ENCODE results near the gene NPIPB2. TPM values are rescaled to one million over a fixed set of nuclear protein-coding genes. Genes with fewer than 3 reads are reported as not detected.

NPIPB2 gene
- total RNA-seq, 4 donors from 2014 or later: 4.7 to 48.8 (median 16.7) TPM

GRCh38 chr16:11896486-11897176 is 45.2 kb downstream of the NPIPB2 start:
- no peak overlapping the region for H3K27ac ChIP-seq
- TF ChIP-seq CTCF (IDR thresholded peaks at IDR 0.05) (no peak), POLR2A (IDR thresholded peaks at IDR 0.05) (no peak)
- no peaks in the 10 kb centered on the region for H3K27me3 ChIP-seq
- no peak for DNase-seq
- H3K4me3 ChIP-seq: no peak overlapping the region
- peaks cover 0 to 47% (median 0%) of the 10 kb centered on the region in 3 donors for H3K36me3 ChIP-seq
- no peaks in the 10 kb centered on the region for H3K9me3 ChIP-seq
- H3K4me1 ChIP-seq: no peaks in the 10 kb centered on the region

GRCh38 chr16:11893571-11893970 is 48.3 kb downstream of the NPIPB2 start:
- peaks cover 0 to 71% (median 0%) of the 10 kb centered on the region in 3 donors for H3K36me3 ChIP-seq
- TF ChIP-seq CTCF (IDR thresholded peaks at IDR 0.05) (no peak), POLR2A (IDR thresholded peaks at IDR 0.05) (no peak)
- H3K4me3 ChIP-seq: no peak overlapping the region

DNA sequence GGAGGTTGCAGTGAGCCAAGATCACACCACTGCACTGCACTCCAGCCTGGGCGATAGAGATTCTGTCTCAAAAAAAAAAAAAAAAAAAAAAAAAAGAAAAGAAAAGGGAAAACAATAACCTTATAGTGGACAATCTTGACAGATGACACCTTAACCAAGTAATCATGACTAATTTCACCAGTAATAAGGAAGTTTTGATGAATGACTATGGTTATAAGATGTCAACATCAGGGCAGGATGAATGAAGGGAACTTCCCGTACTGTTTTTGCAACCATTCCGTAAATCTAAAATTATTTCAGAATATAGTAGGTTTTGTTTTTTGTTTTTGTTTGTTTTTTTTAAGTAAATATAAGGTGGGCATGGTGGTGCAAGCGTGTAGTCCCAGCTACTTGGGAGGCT is 49.1 kb downstream of the NPIPB2 start:
- H3K4me3 ChIP-seq: no peak overlapping the region
- H3K4me1 ChIP-seq: no peaks in the 10 kb centered on the region
- no peak overlapping the region for H3K27ac ChIP-seq
- H3K36me3 ChIP-seq: peaks cover 0 to 79% (median 0%) of the 10 kb centered on the region in 3 donors
- DNase-seq: no peak
- TF ChIP-seq POLR2A (IDR thresholded peaks at IDR 0.05) (no peak), CTCF (IDR thresholded peaks at IDR 0.05) (no peak)
- no peaks in the 10 kb centered on the region for H3K27me3 ChIP-seq
- no peaks in the 10 kb centered on the region for H3K9me3 ChIP-seq

More at GRCh38 chr16:11893571-11893970, 48.3 kb downstream of the NPIPB2 start:
- DNase-seq: no peak
- no peak overlapping the region for H3K27ac ChIP-seq
- no peaks in the 10 kb centered on the region for H3K4me1 ChIP-seq
- H3K27me3 ChIP-seq: no peaks in the 10 kb centered on the region
- H3K9me3 ChIP-seq: no peaks in the 10 kb centered on the region

- no peak overlapping the region for H3K4me3 ChIP-seq
- DNase-seq: no peak
- H3K27me3 ChIP-seq: no peaks in the 10 kb centered on the region
- no peak overlapping the region for H3K27ac ChIP-seq
- TF ChIP-seq POLR2A (IDR thresholded peaks at IDR 0.05): no peak
- peaks cover 0 to 84% (median 0%) of the 10 kb centered on the region in 3 donors for H3K36me3 ChIP-seq
- no peaks in the 10 kb centered on the region for H3K4me1 ChIP-seq
- H3K9me3 ChIP-seq: no peaks in the 10 kb centered on the region
These were observed 51.4 kb downstream of the NPIPB2 start for GRCh38 chr16:11890231-11890965.

DNA sequence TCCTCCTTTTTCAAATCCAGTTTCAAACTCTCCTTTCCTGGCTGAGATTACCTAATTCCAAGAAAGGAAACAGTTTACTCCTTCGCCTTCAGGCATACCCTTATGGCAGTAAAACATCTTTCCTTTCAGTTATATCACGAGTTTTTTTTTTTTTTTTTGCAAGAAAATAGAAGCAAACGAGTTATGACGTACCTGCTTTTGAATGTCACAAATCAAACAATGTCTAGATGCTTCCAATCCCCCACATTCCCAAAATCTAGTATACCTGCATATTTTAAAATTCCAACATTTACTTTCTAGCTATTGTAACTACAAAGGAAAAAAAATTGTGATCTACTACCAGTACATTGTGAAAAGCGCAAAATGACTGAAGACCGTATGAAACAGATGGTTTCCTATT is 55.0 kb downstream of the NPIPB2 start:
- Histone ChIP-seq H3K36me3 (peaks cover 0 to 91% (median 0%) of the 10 kb centered on the region in 3 donors), H3K27me3 (no peaks in the 10 kb centered on the region), H3K4me3 (no peak overlapping the region), H3K4me1 (no peaks in the 10 kb centered on the region), H3K9me3 (no peaks in the 10 kb centered on the region), H3K27ac (no peak overlapping the region)
- no peak for TF ChIP-seq CTCF (IDR thresholded peaks at IDR 0.05)
- no peak for TF ChIP-seq POLR2A (IDR thresholded peaks at IDR 0.05)
- no peak for DNase-seq

DNA sequence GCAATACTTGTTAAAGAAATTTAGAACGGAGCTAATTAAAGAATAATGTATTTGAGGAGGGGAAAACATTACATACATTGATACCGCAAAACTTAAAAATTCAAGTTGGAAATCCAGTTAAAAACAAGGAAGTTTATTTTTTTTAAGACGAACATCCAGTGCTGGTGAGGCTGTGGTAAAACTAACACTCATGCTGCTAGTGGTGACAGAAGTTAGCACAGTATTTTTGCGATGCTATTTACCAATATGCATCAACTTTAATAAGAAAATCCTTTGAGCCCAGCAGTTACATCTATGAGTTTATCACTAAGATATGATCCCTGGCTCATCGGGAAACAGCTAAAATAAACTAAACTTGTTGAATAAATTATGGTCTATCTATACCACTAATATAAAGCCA is 57.8 kb downstream of the NPIPB2 start:
- Histone ChIP-seq H3K27ac (no peak overlapping the region), H3K4me3 (no peak overlapping the region), H3K9me3 (no peaks in the 10 kb centered on the region), H3K36me3 (peaks cover 0 to 97% (median 0%) of the 10 kb centered on the region in 3 donors), H3K4me1 (no peaks in the 10 kb centered on the region), H3K27me3 (no peaks in the 10 kb centered on the region)
- TF ChIP-seq CTCF (IDR thresholded peaks at IDR 0.05) (no peak), POLR2A (IDR thresholded peaks at IDR 0.05) (no peak)
- DNase-seq: no peak

Measured in Peyer's patch (tissue), 4 donors.